Esophagus squamous epithelium (tissue), 5 donors: ENCODE results near the gene CREBBP. TPM values are rescaled to one million over a fixed set of nuclear protein-coding genes. Genes with fewer than 3 reads are reported as not detected.

Source experiments
- DNase-seq: peaks from one replicate; lab custom pipeline; 2025; lab: John Stamatoyannopoulos, UW
- H3K27ac ChIP-seq, 4 donors: fragments of 200-600 bp; sonication (generic); one replicate each; pipeline ENCODE4 v1.5.1; 2016 to 2019; ENCODE audit warnings: mild to moderate bottlenecking in 1 of 4
- H3K27me3 ChIP-seq, 4 donors: fragments of 200-600 bp; sonication (generic); 1 replicate in 3 of 4; 2 replicates in 1 of 4; pipeline versions ENCODE4 v1.5.1 to v1.6.0; 2017 to 2021; ENCODE audit warnings: antibody characterized with exemption in 1 of 4
- H3K36me3 ChIP-seq, 3 donors: fragments of 200-600 bp; sonication (generic); one replicate each; pipeline ENCODE4 v1.5.1; 2016 to 2019
- H3K4me1 ChIP-seq, 3 donors: fragments of 200-600 bp; sonication (generic); one replicate each; pipeline ENCODE4 v1.5.1; 2017 to 2019
- H3K4me3 ChIP-seq, 4 donors: fragments of 200-600 bp; sonication (generic); 1 replicate in 3 of 4; 2 replicates in 1 of 4; pipeline ENCODE4 v1.5.1; 2016 to 2019; ENCODE audit warnings: mild to moderate bottlenecking in 2 of 4, moderate library complexity in 1 of 4
- H3K9me3 ChIP-seq, 3 donors: fragments of 200-600 bp; sonication (generic); one replicate each; pipeline ENCODE4 v1.5.1; 2016 to 2019
- POLR2A ChIP-seq, 4 donors: fragments of 450-650 bp; IDR thresholded peaks; one replicate each; pipeline ENCODE4 v1.6.1; 2017; ENCODE audit warnings: antibody characterized with exemption in 4 of 4, mild to moderate bottlenecking in 4 of 4, moderate library complexity in 3 of 4
- WGBS, 2 donors: methylation state at CpG; one replicate each; pipeline ENCODE4 v1.1.5; 2018; 5-methylcytosine and 5-hydroxymethylcytosine counted together
- intact Hi-C: fragments of 100-400 bp; cut with DNase I; formaldehyde crosslinking; loops from one replicate; pipeline ENCODE4 v1.15.0; 2022
- total RNA-seq, 4 donors: library from RNA; depleted of rRNA; stranded (reverse); fragments of >200 nt; gene quantifications; one replicate each; pipeline ENCODE4 v1.1.0, GENCODE V29; 2016
- TF ChIP-seq, protein P1 (sequence below), 6 experiments: fragments of 450-650 bp in 4 of 6; fragments of 200-600 bp in 2 of 6; sonication (generic) in 2 of 6; IDR thresholded peaks; one replicate each; pipeline ENCODE4 v1.5.1; 2016 to 2019; ENCODE audit warnings: antibody characterized with exemption in 6 of 6, mild to moderate bottlenecking in 4 of 6, moderate library complexity in 4 of 6
- donor health status: DM: yes; HTN: yes; CAD: no.

Gene CREBBP
- total RNA-seq, 4 donors from 2014 or later = 14.5 to 53.6 (median 37.5) TPM

DNA sequence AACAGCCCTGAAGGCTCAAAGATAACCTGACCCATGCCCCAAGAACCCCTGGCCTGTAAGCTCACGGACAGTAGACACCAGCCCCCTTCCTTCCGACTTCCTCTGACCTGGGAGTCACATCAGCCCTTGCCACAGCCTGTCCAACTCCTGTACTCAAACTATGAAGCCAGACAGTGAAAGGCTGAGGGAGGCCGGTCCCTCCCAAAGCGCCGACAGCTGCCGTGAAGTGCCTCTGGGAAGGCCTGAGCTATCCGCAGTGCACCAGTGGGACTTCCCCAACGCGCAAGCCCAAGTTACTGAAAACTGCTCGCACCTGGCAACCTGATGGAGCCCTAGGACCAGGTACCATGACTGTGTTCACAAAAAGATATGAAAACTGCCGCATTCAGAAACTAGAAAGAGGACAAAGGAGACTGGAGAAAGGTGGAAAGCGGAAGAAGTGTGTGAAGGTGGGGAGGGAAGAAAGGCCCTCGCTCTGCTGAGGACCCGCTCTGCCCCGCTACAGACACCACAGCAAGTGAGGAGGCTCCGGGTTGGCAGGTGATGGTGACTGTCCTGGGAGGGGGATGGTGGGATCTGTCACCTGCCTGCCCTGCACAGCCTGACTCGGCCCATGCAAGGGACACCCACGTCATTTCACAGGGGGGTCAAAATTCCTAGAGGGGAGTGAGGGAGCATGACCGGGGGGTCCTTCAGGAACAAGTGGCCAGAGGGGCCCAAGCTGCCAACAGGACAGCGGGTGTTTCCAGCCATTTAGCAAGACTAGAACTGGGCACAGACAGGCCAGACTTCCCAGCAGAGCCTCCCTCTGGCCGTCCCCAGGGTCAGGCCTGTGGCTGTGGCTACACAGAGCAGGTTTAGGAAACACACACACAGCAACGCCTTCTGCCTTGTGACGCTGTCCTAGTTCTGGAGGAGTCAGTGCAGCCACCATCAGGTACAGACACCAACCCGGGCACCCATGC lies 150.1 kb downstream of the CREBBP start:
- 89 to 91% methylated on average over 8 of the region's 24 CpGs for WGBS, 2 donors
- TF ChIP-seq, protein P1, sequence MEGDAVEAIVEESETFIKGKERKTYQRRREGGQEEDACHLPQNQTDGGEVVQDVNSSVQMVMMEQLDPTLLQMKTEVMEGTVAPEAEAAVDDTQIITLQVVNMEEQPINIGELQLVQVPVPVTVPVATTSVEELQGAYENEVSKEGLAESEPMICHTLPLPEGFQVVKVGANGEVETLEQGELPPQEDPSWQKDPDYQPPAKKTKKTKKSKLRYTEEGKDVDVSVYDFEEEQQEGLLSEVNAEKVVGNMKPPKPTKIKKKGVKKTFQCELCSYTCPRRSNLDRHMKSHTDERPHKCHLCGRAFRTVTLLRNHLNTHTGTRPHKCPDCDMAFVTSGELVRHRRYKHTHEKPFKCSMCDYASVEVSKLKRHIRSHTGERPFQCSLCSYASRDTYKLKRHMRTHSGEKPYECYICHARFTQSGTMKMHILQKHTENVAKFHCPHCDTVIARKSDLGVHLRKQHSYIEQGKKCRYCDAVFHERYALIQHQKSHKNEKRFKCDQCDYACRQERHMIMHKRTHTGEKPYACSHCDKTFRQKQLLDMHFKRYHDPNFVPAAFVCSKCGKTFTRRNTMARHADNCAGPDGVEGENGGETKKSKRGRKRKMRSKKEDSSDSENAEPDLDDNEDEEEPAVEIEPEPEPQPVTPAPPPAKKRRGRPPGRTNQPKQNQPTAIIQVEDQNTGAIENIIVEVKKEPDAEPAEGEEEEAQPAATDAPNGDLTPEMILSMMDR (IDR thresholded peaks at IDR 0.05) = no peak
- TF ChIP-seq POLR2A (IDR thresholded peaks at IDR 0.05) = no peak
- H3K36me3 ChIP-seq = peaks cover 63 to 100% (median 71%) of the 10 kb centered on the region in 3 donors
- H3K27me3 ChIP-seq = no peaks in the 10 kb centered on the region
- H3K4me3 ChIP-seq = no peak overlapping the region
- no peak overlapping the region for H3K27ac ChIP-seq
- no peak for DNase-seq
- H3K4me1 ChIP-seq = no peaks in the 10 kb centered on the region
- intact Hi-C loops = no loop called here
- H3K9me3 ChIP-seq = no peaks in the 10 kb centered on the region

DNA sequence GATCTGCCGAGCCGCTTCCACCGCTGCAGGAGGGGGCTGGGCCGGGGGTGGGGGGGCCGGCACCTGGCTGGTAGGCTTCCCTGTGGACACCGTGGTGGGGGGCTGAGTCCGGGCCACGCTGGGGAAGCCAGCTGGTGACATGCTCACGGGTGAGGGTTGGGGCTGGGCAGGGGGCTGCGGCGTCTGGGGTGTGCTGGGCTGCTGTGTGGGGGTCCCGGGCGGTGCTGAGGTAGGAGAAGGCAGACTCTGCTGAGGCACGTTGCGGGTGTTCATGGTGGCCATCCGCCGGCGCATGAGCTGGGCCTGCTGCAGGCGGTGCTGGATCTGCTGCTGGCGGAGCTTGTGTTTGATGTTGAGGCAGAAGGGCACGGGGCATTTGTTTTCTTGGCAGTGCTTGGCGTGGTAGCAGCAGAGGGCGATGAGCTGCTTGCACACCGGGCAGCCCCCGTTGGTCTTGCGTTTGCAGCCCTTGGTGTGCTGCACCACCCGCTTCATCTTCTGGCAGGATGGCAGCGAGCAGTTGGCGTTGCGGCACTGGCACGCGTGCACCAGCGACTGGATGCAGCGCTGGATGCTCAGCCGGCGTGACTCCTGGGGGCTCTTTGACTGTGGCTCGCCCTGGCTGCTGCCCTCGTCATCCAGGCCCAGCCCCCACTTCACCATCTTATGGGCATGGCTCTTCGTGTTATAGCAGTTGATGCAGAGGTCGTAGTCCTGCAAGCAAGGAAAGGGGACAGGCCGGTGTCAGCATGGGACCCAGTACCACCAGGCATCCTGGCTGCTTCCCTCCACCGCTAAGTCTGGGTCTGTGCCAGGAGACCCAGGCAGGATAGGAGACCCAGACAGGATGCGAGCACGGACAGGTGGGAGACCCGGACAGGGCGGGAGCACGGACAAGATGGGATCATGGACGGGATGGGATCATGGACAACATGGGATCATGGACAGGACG lies 151.1 kb downstream of the CREBBP start:
- WGBS, 2 donors = 91 to 92% methylated on average over 16 to 17 of the region's 49 CpGs

DNA sequence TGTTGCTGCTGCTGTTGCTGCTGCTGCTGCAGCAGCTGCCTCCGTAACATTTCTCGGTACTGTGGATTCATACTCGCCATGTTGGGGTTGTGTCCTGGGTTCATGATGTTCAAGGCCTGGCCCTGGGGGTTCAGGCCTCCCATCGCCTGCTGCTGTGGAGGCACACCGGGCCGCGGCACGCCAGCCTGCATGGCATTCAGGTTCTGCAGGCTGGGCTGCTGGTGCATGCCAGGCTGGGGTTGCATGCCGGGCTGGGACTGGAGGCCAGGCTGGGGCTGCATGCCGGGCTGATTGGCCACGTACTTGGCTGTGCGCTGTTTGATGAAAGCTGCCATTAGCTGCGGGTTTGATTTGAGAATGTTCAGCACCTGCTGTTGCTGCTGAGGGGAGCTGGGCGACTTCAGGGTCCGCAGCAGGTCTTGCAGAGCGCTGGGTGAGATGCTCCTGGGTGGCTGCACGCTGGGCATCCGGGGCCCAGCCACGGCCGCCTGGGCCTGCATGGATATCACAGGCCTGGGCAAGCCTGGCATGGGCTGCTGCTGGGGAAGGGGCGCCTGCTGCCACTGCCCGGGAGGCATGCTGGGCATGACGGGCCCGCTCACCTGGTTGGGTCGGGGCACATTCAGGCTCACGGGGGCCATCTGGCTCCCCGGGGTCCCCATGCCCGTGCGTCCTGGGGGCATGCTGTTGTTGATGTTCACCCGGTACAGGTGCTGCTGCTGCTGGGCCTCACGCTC lies 151.9 kb downstream of the CREBBP start:
- Histone ChIP-seq H3K27me3 (no peaks in the 10 kb centered on the region), H3K36me3 (peaks cover 49 to 83% (median 52%) of the 10 kb centered on the region in 3 donors), H3K9me3 (no peaks in the 10 kb centered on the region), H3K27ac (no peak overlapping the region), H3K4me3 (no peak overlapping the region), H3K4me1 (no peaks in the 10 kb centered on the region)
- intact Hi-C loops = no loop called here
- DNase-seq = no peak
- TF ChIP-seq, protein P1 (IDR thresholded peaks at IDR 0.05) = no peak
- TF ChIP-seq POLR2A (IDR thresholded peaks at IDR 0.05) = no peak
- WGBS, 2 donors = 96% methylated on average over 9 of the region's 31 CpGs; no CpG with 5 or more reads in 1 of the 2 donors

More for the DNA sequence above, 151.1 kb downstream of the CREBBP start:
- Histone ChIP-seq H3K27me3 (no peaks in the 10 kb centered on the region), H3K27ac (no peak overlapping the region), H3K36me3 (peaks cover 53 to 92% (median 61%) of the 10 kb centered on the region in 3 donors), H3K9me3 (no peaks in the 10 kb centered on the region), H3K4me1 (no peaks in the 10 kb centered on the region), H3K4me3 (no peak overlapping the region)
- no peak for DNase-seq
- no peak for TF ChIP-seq POLR2A (IDR thresholded peaks at IDR 0.05)
- TF ChIP-seq, protein P1 (IDR thresholded peaks at IDR 0.05) = no peak
- intact Hi-C loops = no loop called here

DNA sequence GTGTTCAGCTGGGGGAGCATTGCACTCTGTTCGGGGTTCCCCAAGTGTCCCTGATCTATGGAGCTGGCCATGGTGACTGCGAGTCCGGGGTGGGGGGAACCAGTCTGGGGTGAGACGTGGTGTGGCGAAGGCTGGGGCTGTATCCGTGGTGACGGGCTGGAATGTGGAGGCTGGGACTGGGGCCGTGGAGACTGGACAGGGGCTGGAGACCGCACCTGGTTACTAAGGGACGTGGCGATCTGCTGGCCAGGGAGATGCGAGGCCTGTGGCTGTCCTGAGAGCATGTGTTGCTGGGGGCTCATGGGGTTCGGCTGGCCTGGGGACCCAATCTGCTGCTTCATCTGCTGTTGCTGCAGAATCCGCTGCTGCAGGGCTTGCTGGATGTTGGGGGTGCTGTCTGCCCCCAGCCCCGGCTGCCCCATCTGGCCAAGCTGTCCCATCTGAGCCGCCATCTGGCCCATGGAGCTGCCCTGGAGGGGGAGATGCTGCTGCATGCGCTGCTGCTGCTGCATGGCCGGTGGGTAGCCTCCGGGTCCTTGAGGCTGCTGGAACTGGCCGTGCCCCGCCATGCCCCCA lies 152.6 kb downstream of the CREBBP start:
- 86 to 92% methylated on average over 10 to 17 of the region's 21 CpGs for WGBS, 2 donors
- peaks cover 49 to 76% (median 51%) of the 10 kb centered on the region in 3 donors for H3K36me3 ChIP-seq
- H3K4me1 ChIP-seq = no peaks in the 10 kb centered on the region
- H3K4me3 ChIP-seq = no peak overlapping the region
- no peak overlapping the region for H3K27ac ChIP-seq
- H3K9me3 ChIP-seq = no peaks in the 10 kb centered on the region
- no peaks in the 10 kb centered on the region for H3K27me3 ChIP-seq
- no peak for DNase-seq
- TF ChIP-seq POLR2A (IDR thresholded peaks at IDR 0.05) = no peak
- TF ChIP-seq, protein P1 (IDR thresholded peaks at IDR 0.05) = no peak
- intact Hi-C loops = no loop called here
